GM19238 (cell line): Measurements from ENCODE around the gene RAB34.
"Not testable (repeated sequence)": the region's sequence is repeated elsewhere in the genome, so short reads cannot be mapped to it uniquely, and the experiment has no call there.

Experiments used
- DNase-seq: peaks from one replicate; pipeline ENCODE4 v3.0.0; 2011; ENCODE audit warnings: low spot score; ENCODE audit not compliant: insufficient read length

The RAB34 gene

GRCh38 chr17:28728364-28729200, 10.9 kb upstream of the RAB34 start, which contains the start of gene NEK8:
TSS of gene NEK8 (plus strand) at chr17:28728788. CDS start at chr17:28728814, 26 bp downstream.
- peak; percentile 75 for DNase-seq

- peak; percentile 93 for DNase-seq
These were observed 9.2 kb upstream of the RAB34 start for GRCh38 chr17:28726627-28727491.

GRCh38 chr17:28726226-28726626, 8.6 kb upstream of the RAB34 start, which contains the start of gene TLCD1:
TSS of gene TLCD1 (minus strand) at chr17:28726233. CDS start at chr17:28726097, 136 bp downstream.
- DNase-seq, result peak; percentile 63

- DNase-seq, result no peak
These were observed 8.1 kb upstream of the RAB34 start for GRCh38 chr17:28725660-28726225.

GRCh38 chr17:28725166-28725659, 7.5 kb upstream of the RAB34 start:
- DNase-seq, result no peak

GRCh38 chr17:28724500-28725165, 7.0 kb upstream of the RAB34 start:
- no peak for DNase-seq

- DNase-seq, result not testable (repeated sequence)
These were observed 6.3 kb upstream of the RAB34 start for GRCh38 chr17:28723836-28724499.

GRCh38 chr17:28723159-28723835, 5.6 kb upstream of the RAB34 start:
- no peak for DNase-seq

- no peak for DNase-seq
These were observed 4.9 kb upstream of the RAB34 start for GRCh38 chr17:28722417-28723158.

GRCh38 chr17:28720997-28721329, 3.3 kb upstream of the RAB34 start:
- not testable (repeated sequence) for DNase-seq

- DNase-seq, result no peak
These were observed 2.8 kb upstream of the RAB34 start for GRCh38 chr17:28720247-28720996.

GRCh38 chr17:28719021-28719433, 1.4 kb upstream of the RAB34 start:
- no peak for DNase-seq

GRCh38 chr17:28718333-28719020, 809 bp upstream of the RAB34 start:
- no peak for DNase-seq

- DNase-seq, result no peak
These were observed 709 bp downstream of the RAB34 start for GRCh38 chr17:28716740-28717577.

- no peak for DNase-seq
These were observed 2.5 kb downstream of the RAB34 start for GRCh38 chr17:28715217-28715616.

- DNase-seq, result no peak
These were observed 3.4 kb downstream of the RAB34 start for GRCh38 chr17:28714281-28714680.
